Amniotic stem cell (primary cell): ENCODE results near the gene OR51M1.
"Not testable (repeated sequence)": the region's sequence is repeated elsewhere in the genome, so short reads cannot be mapped to it uniquely, and the experiment has no call there.

Experiments used
- DNase-seq: peaks from one replicate; lab custom pipeline; 2025; lab: John Stamatoyannopoulos, UW

Gene OR51M1, protein sequence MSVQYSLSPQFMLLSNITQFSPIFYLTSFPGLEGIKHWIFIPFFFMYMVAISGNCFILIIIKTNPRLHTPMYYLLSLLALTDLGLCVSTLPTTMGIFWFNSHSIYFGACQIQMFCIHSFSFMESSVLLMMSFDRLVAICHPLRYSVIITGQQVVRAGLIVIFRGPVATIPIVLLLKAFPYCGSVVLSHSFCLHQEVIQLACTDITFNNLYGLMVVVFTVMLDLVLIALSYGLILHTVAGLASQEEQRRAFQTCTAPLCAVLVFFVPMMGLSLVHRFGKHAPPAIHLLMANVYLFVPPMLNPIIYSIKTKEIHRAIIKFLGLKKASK

DNA sequence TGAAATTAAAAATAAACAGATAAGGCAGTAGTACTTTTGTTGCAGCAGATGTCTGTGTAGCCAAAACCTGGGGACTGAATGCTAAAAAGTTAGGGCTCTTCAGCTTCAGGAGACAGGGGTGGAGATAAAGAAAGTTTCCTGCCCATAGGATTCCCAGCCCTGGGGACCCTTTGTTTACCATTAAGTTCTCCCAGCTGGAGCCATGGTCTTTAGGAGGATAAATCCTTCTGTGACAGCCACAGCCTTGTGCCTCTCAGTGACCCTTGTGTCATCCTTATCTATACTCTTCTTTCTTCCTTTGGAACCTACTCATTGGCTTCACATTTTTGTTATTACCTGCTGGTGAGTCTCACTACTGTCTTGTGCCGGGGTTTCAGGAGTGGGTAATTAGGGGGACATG, at the start of gene OR51M1:
OR51M1 (plus strand) TSS at position 237 of the 400 bp plus-strand sequence. CDS start 5,587 bp downstream, outside the sequence.
- DNase-seq, result no peak

DNA sequence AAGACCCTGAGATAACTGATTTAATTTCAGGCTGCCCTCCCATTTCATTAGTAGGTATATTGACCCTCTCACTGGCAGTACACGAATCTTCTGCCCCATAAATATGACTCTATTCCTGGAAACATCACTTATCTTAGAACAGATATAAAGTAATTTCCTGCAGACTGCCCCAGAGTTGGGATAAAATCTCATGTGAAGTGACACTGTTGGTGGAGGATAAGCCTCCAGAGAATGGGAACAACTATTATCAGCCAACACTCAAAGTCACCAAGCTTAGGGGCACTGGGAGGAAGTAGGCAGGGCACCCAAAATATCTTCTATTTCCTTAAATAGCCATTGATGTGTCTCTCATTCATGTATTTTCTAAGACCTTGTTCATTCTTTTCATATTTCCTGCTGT, 48.4 kb upstream of the OR51M1 start:
- no peak for DNase-seq

DNA sequence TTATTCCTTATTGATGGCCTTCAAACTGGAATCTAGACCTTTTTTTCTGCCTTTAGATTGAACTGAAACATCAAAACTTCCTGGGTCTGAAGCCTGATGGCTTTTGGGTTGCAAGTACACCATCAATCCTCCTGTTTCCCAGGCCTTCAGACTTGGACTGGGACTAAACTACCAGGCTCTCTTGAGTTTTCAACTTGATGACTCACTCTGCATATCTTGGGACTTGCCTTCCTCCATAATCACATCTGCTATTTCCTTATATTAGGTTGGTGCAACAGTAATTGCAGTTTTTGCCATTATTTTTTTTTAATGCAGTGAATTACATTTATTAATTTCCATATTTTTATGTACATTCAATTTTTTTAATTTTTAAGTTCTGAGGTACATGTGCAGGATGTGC, 47.3 kb upstream of the OR51M1 start:
- DNase-seq, result no peak

DNA sequence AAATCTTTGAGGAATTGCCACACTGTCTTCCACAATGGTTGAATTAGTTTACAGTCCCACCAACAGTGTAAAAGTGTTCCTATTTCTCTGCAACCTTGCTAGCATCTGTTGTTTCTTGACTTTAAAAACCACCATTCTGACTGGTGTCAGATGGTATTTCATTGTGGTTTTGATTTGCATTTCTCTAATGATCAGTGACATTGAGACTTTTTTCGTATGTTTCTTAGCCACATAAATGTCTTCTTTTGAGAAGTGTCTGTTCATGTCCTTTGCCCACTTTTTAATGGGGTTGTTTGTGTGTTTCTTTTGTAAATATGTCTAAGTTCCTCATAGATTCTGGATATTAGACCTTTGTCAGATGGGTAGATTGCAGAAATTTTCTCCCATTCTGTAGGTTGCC, 46.4 kb upstream of the OR51M1 start:
- DNase-seq, result not testable (repeated sequence)

DNA sequence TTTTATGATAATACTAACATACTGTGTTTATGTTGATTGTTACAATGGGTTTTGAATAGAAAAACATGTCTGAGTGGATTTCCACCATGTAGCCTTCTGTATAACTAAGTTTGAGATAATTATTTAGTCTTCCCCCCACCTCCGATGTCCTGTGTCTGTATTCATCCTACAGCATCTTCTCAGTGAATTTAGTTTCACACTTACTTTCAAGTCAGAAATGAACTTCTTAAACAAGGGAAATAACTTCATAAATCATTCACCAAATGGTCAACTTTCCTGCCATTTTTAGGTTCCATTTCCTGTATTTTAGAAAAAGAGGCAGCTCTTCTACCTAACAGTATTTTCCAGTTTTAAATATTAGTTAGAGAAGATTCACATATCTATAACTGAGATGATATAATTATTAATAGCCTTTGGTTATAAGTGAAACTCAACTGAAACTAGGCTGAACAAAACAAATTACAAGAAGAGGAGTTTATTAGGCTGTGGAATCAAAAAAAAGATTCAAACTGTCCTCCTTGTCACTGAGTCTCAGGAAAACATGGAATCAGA, 43.8 kb upstream of the OR51M1 start:
- DNase-seq, result no peak

DNA sequence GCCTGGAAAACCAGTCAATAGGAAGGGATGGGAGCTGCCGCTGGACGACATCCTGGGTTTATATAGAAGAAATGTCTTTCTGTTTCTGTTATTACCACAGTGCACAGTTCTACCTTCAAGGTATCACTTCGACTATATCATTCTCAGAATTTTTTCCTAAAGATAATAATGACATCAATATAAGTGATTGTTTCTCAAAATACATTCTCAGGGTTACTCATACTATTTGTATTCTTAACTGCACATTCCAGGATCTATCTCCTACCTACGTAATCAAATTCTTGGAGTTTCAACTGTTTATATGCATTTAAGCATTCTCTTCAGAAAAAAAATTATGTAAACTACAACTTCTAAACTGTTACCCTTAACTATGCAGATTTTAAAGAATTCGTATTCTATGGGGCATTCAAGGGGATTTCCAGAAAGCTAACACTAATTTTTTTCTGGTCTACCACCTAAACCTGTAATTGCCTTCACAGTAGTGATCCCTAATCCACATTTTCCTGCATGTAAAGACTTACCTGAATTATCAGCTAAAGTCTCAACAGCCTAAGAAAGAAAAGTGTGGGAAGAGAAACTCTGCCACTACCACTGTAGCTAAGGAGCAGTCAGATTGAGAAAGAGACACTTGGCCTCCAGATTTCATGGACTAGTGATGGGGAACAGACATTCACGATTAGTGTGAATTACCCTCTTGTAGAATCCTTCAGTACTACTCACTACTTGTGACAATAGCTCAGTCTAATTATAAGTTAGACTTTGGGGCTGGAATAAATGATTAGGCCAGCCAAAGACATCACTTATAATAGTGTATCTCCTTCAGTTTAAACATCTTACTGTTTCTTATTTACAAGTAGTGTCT, 39.9 kb upstream of the OR51M1 start, which contains the start of gene OR51B5:
OR51B5 (minus strand) TSS at position 51 of the 862 bp plus-strand sequence; CDS start at position 51, 0 bp downstream.
- no peak for DNase-seq

DNA sequence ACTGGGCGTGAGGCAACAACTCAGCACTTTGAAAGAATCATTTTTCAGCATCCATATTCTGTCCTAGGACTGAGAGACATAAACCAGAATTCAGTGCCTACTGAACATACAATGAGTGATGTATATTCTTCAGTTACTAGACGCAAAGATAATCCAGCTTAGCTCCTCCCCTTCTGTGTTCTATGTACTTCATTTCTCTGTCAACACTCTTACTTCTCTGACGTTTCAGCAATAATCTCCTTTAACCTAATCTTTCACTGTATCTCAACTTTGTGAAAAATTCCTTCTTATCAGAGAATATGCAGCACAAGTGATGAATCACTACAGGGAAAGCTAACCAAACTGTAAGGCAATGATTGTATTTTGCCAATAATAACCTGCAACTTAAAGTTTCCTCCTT, 37.8 kb upstream of the OR51M1 start:
- DNase-seq, result no peak

DNA sequence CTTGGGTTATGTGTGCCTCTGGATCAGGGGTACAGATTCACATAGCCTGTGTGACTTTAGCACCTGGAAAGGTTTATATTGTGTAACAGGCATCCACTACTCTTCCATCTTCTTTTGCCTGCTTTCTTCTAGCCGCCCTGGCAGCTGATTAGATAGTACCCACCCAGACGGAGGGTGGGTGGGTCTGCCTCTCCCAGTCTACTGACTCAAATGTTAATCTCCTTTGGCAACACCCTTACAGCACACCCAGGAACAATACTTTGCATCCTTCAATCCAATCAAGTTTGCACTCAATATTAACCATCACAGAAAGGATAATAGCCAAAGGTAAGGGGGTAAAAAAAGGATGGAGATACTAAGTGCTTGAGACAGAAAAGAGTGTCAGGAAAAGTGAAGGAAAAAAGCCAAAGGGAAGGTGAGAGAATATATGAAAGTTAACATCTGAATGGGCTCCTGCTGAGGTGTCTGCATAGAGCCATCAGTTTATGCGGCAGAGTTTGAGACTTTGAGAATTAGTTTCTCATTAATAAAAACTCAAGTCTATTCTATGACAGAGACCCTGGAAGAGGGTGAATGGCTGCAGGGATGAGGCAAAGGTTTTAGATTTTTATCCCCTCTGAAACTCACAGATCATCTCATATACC, 34.9 kb upstream of the OR51M1 start:
- no peak for DNase-seq

DNA sequence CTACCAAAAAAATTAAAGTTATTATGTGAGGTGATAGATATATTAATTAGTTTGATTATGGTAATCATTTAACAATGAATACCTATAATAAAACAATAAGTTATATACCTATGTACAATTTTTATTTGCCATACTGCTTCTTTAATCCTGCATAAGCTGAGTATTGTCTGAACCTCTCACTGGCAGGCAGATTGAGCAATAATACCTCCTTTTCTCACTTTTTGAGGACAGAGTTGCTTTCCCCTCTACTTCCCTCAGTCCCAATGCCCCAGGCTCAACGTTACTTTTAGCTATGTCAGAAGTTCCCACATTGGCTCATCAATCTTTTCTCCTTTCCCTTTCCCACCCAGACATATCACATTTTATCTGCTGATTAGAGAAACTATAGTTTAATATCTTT, 34.1 kb upstream of the OR51M1 start:
- no peak for DNase-seq

DNA sequence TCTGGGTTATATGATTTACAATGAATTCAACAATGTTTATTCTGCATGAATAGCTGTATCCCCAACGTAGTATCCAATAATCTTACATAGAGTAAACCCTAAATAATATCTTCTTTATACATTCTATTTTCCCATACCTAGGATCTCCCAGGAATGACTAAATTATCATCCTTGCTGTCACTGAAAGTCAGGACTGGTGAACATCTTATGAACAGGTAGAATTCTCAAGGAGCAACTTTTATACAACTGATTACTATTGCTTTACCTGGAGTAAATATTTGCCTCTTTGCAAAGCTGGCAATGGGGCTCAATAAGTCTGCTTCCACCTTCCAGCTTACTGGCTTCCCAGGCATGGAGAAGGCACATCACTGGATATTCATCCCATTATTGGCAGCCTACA, 32.4 kb upstream of the OR51M1 start, which contains the start of gene OR51B6:
OR51B6 (plus strand) TSS at position 301 of the 400 bp plus-strand sequence; CDS start at position 301, 0 bp downstream.
- DNase-seq, result no peak

DNA sequence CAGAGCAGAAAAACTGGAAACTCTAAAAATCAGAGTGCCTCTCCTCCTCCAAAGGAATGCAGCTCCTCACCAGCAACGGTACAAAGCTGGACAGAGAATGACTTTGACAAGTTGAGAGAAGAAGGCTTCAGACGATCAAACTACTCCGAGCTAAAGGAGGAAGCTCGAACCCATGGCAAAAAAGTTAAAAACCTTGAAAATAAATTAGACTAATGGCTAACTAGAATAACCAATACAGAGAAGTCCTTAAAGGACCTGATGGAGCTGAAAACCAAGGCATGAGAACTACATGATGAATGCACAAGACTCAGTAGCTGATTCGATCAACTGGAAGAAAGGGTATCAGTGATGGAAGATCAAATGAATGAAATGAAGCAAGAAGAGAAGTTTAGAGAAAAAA, 27.6 kb upstream of the OR51M1 start:
- DNase-seq, result not testable (repeated sequence)

DNA sequence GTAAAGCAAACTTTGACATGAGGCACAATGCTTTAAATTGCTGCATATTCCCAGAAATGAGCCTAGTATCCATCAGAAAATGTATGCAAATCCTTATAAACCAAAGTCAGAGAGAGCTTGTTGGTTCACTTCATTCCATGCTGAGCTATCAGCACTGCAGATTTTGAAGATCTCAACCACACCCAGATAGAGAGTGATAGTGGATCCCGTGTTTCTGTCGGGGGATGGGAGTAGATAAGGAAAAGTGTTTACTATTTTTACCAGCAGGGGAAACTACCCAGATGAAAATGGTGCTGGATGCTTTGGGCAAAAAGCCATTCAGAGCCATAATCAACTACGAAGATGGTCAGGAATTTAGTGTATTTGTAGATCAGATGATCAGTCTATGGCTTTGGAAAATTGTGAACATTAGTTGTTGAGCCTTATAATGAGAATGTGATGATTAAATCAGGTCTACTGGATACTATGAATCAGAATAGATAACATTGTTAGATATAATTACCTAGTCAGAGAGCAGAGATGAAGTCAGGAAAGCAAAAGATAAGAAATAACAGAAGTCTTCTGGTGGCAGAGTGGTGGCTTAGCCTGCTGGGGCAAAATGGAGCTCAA, 21.5 kb upstream of the OR51M1 start:
- DNase-seq, result no peak

DNA sequence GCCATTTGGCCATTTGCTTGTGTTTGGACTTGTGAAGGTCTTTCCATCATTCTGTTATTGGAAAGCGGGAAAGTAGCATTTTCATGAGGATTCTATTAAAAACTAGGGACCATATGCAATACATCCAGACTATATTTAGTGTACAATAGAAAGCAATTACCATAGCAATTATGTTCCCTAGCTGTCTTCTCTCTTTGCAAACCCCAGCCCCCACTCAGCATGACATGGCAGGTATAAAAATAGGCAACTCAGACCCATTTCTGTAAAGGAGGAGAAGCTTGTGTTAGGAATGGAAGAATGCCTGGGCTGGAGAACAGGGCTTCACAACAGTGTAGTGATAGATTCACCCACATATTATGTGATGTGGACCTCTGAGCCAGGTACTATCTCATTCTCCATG, 19.9 kb upstream of the OR51M1 start:
- DNase-seq, result no peak

DNA sequence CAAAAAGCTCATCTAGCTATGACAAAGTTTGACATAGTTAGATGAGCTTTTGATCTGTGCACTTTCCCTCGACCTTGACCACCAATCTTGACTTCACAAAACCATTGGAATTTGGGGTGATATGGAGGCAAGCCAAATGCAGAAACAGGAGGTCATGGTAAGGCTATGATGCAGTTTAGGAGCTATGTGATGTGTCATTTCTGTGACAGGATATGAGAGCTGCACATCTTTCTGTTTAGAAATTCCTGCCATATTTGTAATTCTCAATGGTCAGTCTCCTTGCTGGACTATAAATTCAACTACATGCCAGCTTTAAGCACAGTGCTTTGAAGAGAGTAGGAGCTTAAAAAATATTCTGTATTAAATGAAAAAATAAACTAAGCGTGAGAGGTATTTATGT, 19.4 kb upstream of the OR51M1 start:
- no peak for DNase-seq

DNA sequence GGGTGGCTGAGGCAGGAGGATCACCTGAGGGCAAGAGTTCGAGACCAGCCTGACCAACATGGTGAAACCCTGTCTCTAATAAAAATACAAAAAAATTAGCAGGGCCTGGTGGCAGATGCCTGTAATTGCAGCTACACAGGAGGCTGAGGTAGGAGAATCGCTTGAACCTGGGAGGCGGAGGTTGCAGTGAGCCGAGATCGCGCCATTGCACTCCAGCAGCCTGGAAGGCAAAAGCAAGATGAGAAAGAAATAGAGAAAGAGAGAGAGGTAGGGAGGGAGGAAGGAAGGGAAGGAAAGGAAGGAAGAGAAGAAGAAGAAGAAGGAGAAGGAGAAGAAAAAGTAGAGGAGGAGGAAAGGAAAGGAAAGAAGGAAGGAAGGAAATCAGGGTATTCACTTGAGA, 17.2 kb upstream of the OR51M1 start:
- not testable (repeated sequence) for DNase-seq

DNA sequence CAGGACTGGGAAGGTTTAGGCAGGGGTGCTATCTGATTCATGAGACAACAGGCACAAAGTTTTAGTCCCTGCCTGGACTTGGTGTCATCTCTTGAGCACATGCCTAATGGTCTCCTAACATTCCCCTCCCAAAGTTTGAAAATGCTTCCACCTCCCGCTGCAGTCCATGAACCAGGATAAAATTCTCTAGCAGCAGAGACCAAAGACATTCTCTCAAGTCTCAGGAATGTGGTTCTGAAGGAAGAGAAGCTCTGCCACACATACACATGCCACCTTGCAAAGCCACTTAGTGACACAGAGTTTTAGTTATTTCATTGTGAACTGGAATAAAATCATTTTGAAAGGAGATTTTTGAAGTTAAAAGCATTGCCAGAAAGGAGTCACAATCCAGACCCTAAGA, 16.8 kb upstream of the OR51M1 start:
- no peak for DNase-seq

DNA sequence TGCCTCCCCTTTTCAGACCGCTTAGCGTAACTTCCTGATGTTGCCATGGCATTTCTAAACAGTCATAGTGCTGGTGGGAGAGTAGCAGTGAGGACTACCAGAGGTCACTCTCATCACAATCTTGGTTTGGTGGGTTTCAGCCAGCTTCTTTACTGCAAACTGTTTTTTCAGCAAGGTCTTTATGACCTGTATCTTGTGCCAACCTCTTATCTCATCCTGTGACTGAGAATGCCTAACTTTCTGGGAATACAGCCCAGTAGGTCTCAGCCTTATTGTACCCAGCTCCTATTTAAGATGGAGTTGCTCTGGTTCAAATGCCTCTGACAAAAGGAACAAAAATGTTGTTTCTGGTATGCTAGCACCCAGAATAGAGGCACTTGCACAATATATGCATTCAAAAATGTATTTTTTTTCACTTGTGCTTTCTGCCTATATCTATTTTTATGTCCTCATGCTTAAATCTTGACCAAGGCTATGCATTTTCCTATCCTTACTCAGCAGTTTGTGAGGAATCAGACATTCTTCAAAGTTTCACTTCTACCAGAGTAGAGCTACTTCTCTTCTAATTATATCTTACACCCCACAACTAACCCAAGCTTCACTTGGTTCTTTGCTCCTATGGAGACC, 16.1 kb upstream of the OR51M1 start:
- DNase-seq, result no peak

DNA sequence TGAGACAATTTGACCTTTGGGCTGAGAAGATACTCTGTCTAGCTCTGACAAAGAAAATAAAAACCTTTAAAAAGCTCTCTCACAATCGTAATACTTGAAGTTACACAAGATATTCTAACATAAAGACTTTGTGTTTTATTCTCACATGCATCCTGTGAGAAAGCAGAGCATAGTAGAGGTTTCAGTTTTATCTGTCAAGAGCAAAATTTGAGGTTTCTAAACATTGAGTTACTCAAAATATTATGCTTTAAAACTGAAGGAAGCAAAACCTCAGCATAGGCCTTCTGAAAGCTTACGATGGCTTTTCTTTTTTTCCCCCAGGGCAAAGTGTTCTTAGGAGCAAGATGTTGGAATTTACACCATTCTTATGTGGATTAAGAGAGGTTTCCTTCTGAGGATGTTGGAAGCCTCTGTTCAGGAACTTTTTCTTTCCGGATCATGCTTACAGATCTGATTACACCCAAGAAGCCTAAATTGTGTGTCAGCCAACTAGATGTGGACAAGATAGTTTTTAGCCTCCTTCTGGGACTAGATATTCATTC, 15.0 kb upstream of the OR51M1 start:
- no peak for DNase-seq

DNA sequence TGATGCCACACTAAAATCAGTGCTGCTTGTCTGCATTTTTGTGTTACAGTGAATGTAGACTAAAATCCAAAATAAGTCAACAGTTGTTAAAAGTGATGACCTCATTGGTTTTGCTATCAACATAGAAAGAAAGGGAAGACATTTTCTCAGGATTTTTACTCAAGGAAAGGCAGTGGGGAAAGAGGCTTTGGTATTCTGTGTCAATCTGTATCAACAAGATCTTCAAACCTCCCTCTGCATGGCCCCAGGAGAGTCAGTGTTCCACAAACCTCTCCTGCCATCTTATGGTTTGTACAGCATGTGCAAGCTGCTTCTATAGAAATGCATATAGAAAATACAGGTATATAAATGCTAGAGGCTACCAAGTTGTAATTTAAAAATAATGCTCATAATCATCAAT, 13.8 kb upstream of the OR51M1 start:
- DNase-seq, result peak; percentile 51

DNA sequence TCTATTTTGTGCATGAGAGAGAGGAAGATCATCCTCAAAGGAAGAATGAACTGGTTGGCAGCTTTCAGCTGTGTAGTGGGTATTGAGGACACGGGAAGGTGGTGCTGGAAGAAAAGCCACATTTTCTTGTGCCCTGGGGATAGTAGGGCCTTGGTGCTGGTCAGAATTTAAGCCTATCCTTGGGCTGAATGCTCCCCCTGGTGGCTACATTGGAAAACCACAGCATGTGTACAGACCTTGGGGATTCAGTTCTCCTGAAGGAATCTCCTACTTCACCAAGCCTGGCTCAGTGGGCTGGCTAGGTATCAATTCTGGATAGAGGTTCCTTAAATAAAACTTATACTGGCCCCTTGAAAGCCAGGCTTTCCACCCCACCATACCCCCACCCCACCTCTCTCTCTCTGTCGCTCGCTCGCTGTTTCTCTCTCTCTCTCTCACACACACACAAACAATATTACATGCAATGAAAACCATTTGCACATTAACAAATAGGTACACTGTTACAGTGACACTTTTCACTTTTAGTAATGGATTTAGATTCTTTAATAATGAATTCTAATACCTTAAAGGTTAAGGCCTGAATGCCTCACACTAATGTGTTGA, 2.8 kb upstream of the OR51M1 start:
- DNase-seq, result peak; percentile 56

DNA sequence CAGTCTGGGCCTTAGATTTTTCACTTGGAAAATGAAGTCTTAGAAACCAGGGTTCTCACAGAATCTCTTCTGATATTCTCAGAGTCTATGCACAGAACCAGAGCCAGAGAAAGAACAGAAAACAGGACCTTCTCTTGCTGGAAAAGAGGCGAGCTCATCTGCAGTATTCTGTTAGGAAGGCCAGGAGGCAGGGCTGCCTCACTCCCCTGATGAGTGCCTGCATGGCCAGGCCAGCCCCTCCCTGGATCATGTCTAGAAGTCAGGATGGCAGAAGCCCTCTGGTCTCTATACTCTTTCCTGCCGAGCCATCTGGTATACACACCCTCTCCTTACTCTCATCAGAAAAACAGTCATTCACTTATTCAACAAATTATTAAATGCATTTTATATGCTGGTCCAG, 723 bp downstream of the OR51M1 start:
- DNase-seq, result no peak
